A549 (cell line): ENCODE data around the gene ZNF497.
"Not testable (repeated sequence)": the region's sequence is repeated elsewhere in the genome, so short reads cannot be mapped to it uniquely, and the experiment has no call there.

Experiments used
- CTCF ChIP-seq: fragments of >200 bp; sonication (Bioruptor Twin); formaldehyde crosslinking; IDR thresholded peaks from 3 replicates; pipeline ENCODE4 v1.5.1; 2016
- POLR2A ChIP-seq: IDR thresholded peaks from 2 replicates; pipeline ENCODE4 v1.6.1; 2012; ENCODE audit warnings: mild to moderate bottlenecking, low read length

GRCh38 chr19:58403920-58404478, 41.4 kb upstream of the ZNF497 start:
- not testable (repeated sequence) for TF ChIP-seq POLR2A, CTCF
